Measurements from ENCODE around the gene PHYHD1. TPM values are rescaled to one million over a fixed set of nuclear protein-coding genes. Genes with fewer than 3 reads are reported as not detected.

Gene PHYHD1
- total and polyA plus RNA-seq, 2 of the 13 experiments (the other 11 are each of a cell fraction or from before 2014, with no cell fraction given) = 10.6 to 25.3 TPM

- TF ChIP-seq ZNF407 (CRISPR knock-in tag; IDR thresholded peaks at IDR 0.05; ENCODE audit: not compliant biosample characterization) = no peak
- no peak for TF ChIP-seq TOE1 (CRISPR knock-in tag; IDR thresholded peaks at IDR 0.05)
- TF ChIP-seq ZFP36L2 (CRISPR knock-in tag; IDR thresholded peaks at IDR 0.05) = no peak
- TF ChIP-seq CREBL2 (CRISPR knock-in tag; IDR thresholded peaks at IDR 0.05; ENCODE audit: borderline replicate concordance) = no peak
- TF ChIP-seq CENPT (CRISPR knock-in tag; IDR thresholded peaks at IDR 0.05; ENCODE audit: low read depth) = no peak
- no peak for TF ChIP-seq KDM4B (CRISPR knock-in tag; IDR thresholded peaks at IDR 0.05)
- TF ChIP-seq, protein P1, sequence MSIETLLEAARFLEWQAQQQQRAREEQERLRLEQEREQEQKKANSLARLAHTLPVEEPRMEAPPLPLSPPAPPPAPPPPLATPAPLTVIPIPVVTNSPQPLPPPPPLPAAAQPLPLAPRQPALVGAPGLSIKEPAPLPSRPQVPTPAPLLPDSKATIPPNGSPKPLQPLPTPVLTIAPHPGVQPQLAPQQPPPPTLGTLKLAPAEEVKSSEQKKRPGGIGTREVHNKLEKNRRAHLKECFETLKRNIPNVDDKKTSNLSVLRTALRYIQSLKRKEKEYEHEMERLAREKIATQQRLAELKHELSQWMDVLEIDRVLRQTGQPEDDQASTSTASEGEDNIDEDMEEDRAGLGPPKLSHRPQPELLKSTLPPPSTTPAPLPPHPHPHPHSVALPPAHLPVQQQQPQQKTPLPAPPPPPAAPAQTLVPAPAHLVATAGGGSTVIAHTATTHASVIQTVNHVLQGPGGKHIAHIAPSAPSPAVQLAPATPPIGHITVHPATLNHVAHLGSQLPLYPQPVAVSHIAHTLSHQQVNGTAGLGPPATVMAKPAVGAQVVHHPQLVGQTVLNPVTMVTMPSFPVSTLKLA (IDR thresholded peaks at IDR 0.05) = no peak
Observed at GRCh38 chr9:128908372-128908771, 12.4 kb upstream of the PHYHD1 start (continued).
